ENCODE data around the gene FOXC1. TPM values are rescaled to one million over a fixed set of nuclear protein-coding genes. Genes with fewer than 3 reads are reported as not detected.

Gene FOXC1
- total and polyA plus RNA-seq, 2 experiments from 2014 or later, result 0.10 to 0.13 TPM

GRCh38 chr6:1584996-1585668 is 24.6 kb upstream of the FOXC1 start (continued):
- no peak for TF ChIP-seq ZNF462 (CRISPR knock-in tag; IDR thresholded peaks at IDR 0.05)

- Histone ChIP-seq H2AFZ (no peak overlapping the region; the same call in 1 of the 2 replicates), H3F3A (replicated peaks; ENCODE audit: low read depth) (no peaks in the 10 kb centered on the region), H3K27ac (ENCODE audit: low read depth) (no peak overlapping the region), H3K4me1 (ENCODE audit: insufficient read depth) (no peaks in the 10 kb centered on the region), H3K4me3 (no peak overlapping the region), H3K79me2 (replicated peaks; ENCODE audit: insufficient read depth) (no peaks in the 10 kb centered on the region), H4K20me1 (replicated peaks; ENCODE audit: insufficient read depth) (no peaks in the 10 kb centered on the region), H3K4me2 (no peak overlapping the region), H3K27me3 (ENCODE audit: insufficient read depth) (no peaks in the 10 kb centered on the region), H3K9me2 (ENCODE audit: insufficient read depth) (peaks cover 4% of the 10 kb centered on the region; the same call in 1 of the 2 replicates), H3K36me3 (ENCODE audit: insufficient read depth) (no peaks in the 10 kb centered on the region)
- no peak overlapping the region for H3K4me3 Mint-ChIP-seq
- ATAC-seq, result no peak
- no peaks in the 10 kb centered on the region for H3K9me3 Mint-ChIP-seq
- H3K4me1 Mint-ChIP-seq, result no peaks in the 10 kb centered on the region
- no peak for DNase-seq (ENCODE audit: low spot score)
- no peak overlapping the region for H3K27ac Mint-ChIP-seq
- H3K36me3 Mint-ChIP-seq (ENCODE audit: low read depth), result no peaks in the 10 kb centered on the region
- no peak for TF ChIP-seq CTCF (conservative IDR thresholded peaks at IDR 0.05; ENCODE audit: low read depth in 2 of 2)
- no peak for TF ChIP-seq STAT1 (IDR thresholded peaks at IDR 0.05; ENCODE audit: unreplicated experiment)
- TF ChIP-seq EZH2phosphoT487 (IDR thresholded peaks at IDR 0.05; ENCODE audit: unreplicated experiment), result no peak
- no peak for TF ChIP-seq ZNF331 (CRISPR knock-in tag; IDR thresholded peaks at IDR 0.05; ENCODE audit: low read depth)
- TF ChIP-seq ETS1 (IDR thresholded peaks at IDR 0.05), result no peak
- no peak for TF ChIP-seq ZNF114 (CRISPR knock-in tag; IDR thresholded peaks at IDR 0.05)
- TF ChIP-seq NANOG (IDR thresholded peaks at IDR 0.05; ENCODE audit: borderline replicate concordance), result no peak
- TF ChIP-seq CREB1 (CRISPR knock-in tag; IDR thresholded peaks at IDR 0.05; ENCODE audit: low read depth), result no peak
- no peak for TF ChIP-seq EZH2 (IDR thresholded peaks at IDR 0.05; ENCODE audit: low read depth, unreplicated experiment)
- no peak for TF ChIP-seq JUNB (IDR thresholded peaks at IDR 0.05; ENCODE audit: unreplicated experiment)
- no peak for TF ChIP-seq REST (IDR thresholded peaks at IDR 0.05; ENCODE audit: unreplicated experiment)
- H3K27me3 Mint-ChIP-seq (ENCODE audit: insufficient read depth, low read depth, poor library complexity), result peaks cover 8% of the 10 kb centered on the region
Observed at GRCh38 chr6:1585669-1586049, 24.1 kb upstream of the FOXC1 start.
